Naive B cell (primary cell): ENCODE measurements around the gene EME1. TPM values are rescaled to one million over a fixed set of nuclear protein-coding genes. Genes with fewer than 3 reads are reported as not detected.

Experiments
- ATAC-seq, 2 donors: fragments of 150-1000 bp; cut with Tn5 transposase; 2 replicates each; pipeline ENCODE4 v1.10.0; 2021; ENCODE audit warnings: low read depth in 2 of 2, mild to moderate bottlenecking in 2 of 2, moderate library complexity in 2 of 2
- DNase-seq: peaks from one replicate; pipeline ENCODE4 v3.0.0; 2022
- H3K27ac Mint-ChIP-seq, 6 donors: one replicate each; pipeline ENCODE4 v1.8.0; 2020 to 2022; ENCODE audit warnings: mild to moderate bottlenecking in 6 of 6, mixed read lengths in 6 of 6, moderate library complexity in 5 of 6, inconsistent platforms in 2 of 6
- H3K27me3 Mint-ChIP-seq, 3 donors: one replicate each; pipeline ENCODE4 v1.8.0; 2021 to 2022; ENCODE audit warnings: mixed read lengths in 3 of 3, mild to moderate bottlenecking in 1 of 3
- H3K36me3 Mint-ChIP-seq, 2 donors: one replicate each; pipeline ENCODE4 v1.8.0; 2020 to 2022; ENCODE audit warnings: mixed read lengths in 2 of 2, inconsistent platforms in 1 of 2, mild to moderate bottlenecking in 1 of 2
- H3K4me1 Mint-ChIP-seq, 3 donors: one replicate each; pipeline ENCODE4 v1.8.0; 2020 to 2022; ENCODE audit warnings: mixed read lengths in 3 of 3, inconsistent platforms in 1 of 3, mild to moderate bottlenecking in 1 of 3, moderate library complexity in 1 of 3
- H3K4me3 Mint-ChIP-seq, 8 donors: one replicate each; pipeline ENCODE4 v1.8.0; 2020 to 2022; ENCODE audit warnings: mild to moderate bottlenecking in 8 of 8, mixed read lengths in 8 of 8, moderate library complexity in 8 of 8, inconsistent platforms in 2 of 8
- H3K9me3 Mint-ChIP-seq, 7 donors: one replicate each; pipeline ENCODE4 v1.8.0; 2020 to 2022; ENCODE audit warnings: mixed read lengths in 7 of 7, mild to moderate bottlenecking in 5 of 7, inconsistent platforms in 2 of 7, moderate library complexity in 1 of 7
- polyA plus RNA-seq, 6 donors: library from polyadenylated mRNA; unstranded; fragments of 300-500 nt; fragmentation: Illumina TruSeq; gene quantifications; one replicate each; pipeline ENCODE4 v1.2.3, GENCODE V29; 2021; ENCODE audit warnings: low read depth in 6 of 6

Gene EME1
- polyA plus RNA-seq, 6 donors from 2014 or later = 0.36 to 0.87 (median 0.59) TPM; not detected in 2

DNA sequence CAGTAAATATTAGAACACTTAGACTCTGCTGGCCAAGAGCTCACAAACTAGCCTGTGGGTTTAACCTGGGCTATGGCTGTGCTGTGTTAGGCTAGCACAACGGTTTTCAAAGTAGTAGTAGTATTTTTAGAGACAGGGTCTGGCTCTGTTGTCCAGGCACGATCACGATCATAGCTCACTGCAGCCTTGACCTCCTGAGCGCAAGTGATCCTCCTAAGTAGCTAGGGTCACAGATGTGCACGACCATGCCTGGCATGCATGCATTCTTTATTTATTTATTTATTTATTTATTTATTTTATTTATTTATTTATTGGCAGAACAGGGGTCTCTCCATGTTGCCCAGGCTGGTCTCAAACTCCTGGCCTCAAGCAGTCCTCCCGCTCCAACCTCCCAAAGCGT is 10.4 kb upstream of the EME1 start:
- no peaks in the 10 kb centered on the region for H3K27me3 Mint-ChIP-seq
- no peak overlapping the region for H3K27ac Mint-ChIP-seq
- H3K36me3 Mint-ChIP-seq = peaks cover 0 to 9% of the 10 kb centered on the region in 2 donors
- no peak for DNase-seq
- H3K4me1 Mint-ChIP-seq = peaks cover 12 to 13% (median 12%) of the 10 kb centered on the region in 3 donors
- H3K4me3 Mint-ChIP-seq = no peak overlapping the region
- ATAC-seq = no peak
- no peaks in the 10 kb centered on the region for H3K9me3 Mint-ChIP-seq

DNA sequence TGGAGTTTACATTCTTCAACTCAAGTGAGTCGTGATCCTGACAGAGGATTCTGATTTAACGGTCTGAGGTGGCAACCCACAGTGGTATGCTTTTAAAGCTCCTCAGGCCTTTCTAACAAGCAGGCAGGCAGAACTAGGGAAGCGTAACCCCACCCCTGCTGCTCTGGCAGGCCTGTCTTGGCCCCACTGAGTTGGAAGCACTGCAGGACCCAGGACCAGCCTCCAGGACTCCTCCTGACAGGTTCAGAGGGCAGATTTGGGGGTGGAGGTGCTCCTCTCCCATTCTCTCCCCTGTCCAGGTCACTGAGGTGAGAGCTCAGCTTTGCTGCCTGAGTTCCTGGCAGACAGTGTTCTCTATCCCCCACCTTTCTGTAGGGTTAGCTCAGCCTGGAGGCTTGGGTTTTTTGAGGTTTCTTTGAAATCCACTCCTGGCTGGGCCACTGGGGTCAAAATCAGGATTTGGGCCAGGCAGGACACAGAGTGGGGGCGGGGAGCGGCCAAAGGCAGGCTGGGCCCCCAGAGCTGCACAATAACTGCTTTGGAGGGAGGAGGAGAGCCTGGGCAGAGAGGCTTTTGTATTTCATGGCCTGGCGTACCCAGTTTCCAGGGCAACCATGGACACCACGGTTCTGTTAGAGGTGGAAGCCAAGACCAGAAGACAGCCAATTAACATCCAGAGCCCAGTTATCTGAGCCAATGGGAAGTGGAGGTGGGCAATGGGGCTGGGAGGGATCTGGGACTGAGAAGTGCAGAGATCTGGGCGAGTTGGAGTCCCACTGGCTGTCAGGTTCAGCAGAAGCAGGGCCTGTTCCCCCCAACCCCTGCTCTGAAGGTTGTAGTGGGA is 9.6 kb upstream of the EME1 start:
- DNase-seq (no peak), ATAC-seq (no peak)
- H3K9me3 Mint-ChIP-seq = no peaks in the 10 kb centered on the region
- no peak overlapping the region for H3K4me3 Mint-ChIP-seq
- peak overlapping the region in 1 of 6 donors; percentile 49 for H3K27ac Mint-ChIP-seq
- H3K27me3 Mint-ChIP-seq = no peaks in the 10 kb centered on the region
- H3K4me1 Mint-ChIP-seq = peaks cover 12 to 13% (median 12%) of the 10 kb centered on the region in 3 donors
- H3K36me3 Mint-ChIP-seq = peaks cover 0 to 14% of the 10 kb centered on the region in 2 donors

DNA sequence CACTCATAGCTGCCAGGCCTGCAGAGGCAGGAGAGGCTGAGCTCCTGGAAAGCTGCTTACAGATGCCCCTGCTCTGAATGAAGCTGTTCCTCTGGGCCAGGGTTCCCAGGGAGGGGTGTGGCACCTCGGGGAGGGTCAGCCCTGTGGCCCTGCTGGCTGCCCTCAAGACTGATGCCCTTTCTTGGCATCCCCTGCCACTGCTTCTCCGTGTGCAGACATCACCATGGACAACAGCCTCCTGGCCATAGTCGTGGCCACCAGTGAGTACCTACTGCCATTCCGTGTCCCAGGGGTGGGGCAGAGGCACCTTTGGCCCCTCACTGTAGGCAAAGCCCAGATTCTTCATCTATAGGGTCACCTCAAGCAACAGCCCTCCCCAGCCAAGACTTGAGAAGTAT is 9.0 kb upstream of the EME1 start:
- H3K27ac Mint-ChIP-seq = no peak overlapping the region
- no peaks in the 10 kb centered on the region for H3K27me3 Mint-ChIP-seq
- H3K4me3 Mint-ChIP-seq = no peak overlapping the region
- DNase-seq (no peak), ATAC-seq (no peak)
- H3K9me3 Mint-ChIP-seq = no peaks in the 10 kb centered on the region
- peaks cover 0 to 14% of the 10 kb centered on the region in 2 donors for H3K36me3 Mint-ChIP-seq
- peaks cover 11 to 13% (median 12%) of the 10 kb centered on the region in 3 donors for H3K4me1 Mint-ChIP-seq

DNA sequence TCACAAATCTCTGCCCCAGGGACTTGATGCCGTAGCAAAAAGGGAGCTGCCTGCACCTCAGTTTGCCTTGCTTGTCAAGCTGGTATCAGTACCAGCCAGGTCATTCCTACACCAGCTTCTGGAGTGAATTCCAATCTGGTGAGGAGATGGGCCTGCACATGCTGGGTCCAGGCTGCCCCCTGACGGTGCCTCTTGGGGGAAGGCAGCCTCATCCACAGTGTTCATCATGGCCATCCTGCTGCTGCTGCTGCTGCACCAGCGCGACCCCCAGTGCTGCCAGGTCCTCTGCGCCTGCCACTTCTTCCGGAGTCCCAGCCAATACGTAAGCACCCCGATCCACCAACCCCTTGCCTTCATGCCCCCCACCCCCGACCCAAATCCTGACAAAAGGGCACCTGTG is 8.3 kb upstream of the EME1 start:
- DNase-seq (no peak), ATAC-seq (no peak)
- no peak overlapping the region for H3K4me3 Mint-ChIP-seq
- H3K4me1 Mint-ChIP-seq = peaks cover 8 to 13% (median 12%) of the 10 kb centered on the region in 3 donors
- H3K36me3 Mint-ChIP-seq = peaks cover 0 to 14% of the 10 kb centered on the region in 2 donors
- H3K9me3 Mint-ChIP-seq = no peaks in the 10 kb centered on the region
- H3K27ac Mint-ChIP-seq = no peak overlapping the region
- no peaks in the 10 kb centered on the region for H3K27me3 Mint-ChIP-seq

DNA sequence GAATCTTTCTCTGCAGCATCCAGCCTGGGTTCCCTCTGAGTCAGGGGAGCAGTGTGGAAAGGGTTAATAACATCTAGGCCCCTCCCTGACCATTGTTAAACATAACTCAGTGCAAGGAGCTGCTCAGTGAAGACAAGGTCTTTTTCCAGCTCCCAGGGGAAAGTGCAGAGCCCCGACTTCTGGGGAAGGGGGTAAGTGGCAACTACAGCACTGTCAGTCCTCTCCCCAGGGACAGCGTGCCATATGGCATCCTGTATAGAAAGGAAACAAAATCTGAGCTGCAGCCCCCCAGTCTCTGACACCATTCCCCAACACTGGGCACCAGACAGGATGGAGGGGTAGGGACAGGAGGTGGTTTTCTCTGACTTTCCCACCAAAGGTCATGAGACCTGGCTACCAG is 7.9 kb upstream of the EME1 start:
- H3K27me3 Mint-ChIP-seq = no peaks in the 10 kb centered on the region
- peaks cover 0 to 14% of the 10 kb centered on the region in 2 donors for H3K36me3 Mint-ChIP-seq
- ATAC-seq (no peak), DNase-seq (no peak)
- H3K9me3 Mint-ChIP-seq = no peaks in the 10 kb centered on the region
- no peak overlapping the region for H3K27ac Mint-ChIP-seq
- no peak overlapping the region for H3K4me3 Mint-ChIP-seq
- H3K4me1 Mint-ChIP-seq = peaks cover 8 to 14% (median 13%) of the 10 kb centered on the region in 3 donors

DNA sequence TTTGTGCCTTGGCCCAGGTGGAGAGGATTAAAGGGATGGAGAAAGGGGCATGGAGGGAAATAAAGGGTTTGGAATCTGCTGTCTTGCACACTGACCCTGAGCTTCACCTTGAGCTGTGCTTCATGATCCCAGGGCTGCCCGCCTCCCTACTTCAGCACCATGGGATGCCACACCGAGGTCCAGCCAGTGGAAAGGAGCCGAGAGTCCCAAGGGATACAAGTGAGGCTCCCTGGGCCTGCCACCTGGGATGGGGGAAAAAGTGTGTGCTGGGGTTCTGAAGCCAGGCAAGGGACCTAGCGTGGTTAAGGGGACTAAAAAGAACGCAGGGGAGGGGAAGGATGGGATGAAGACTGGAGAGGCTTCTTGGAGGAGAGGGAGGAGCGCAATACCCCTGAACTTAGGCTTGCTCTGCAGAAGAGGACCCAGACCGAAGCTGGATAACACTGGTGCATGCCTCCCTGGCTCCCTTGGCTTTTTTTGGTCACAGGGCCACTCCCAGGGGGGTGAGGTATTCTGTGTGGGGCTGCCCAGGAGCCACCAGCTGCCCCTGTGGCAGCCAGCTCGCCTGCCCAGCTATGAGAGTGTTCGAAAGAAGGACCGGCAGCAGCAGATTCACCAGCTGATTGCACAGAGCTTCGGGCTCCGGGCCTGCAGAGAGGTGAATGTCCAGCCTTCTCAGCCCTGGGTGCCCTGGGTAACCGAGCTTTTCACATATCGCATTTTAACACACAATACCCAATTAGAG is 7.2 kb upstream of the EME1 start:
- H3K36me3 Mint-ChIP-seq = peaks cover 0 to 14% of the 10 kb centered on the region in 2 donors
- no peak overlapping the region for H3K27ac Mint-ChIP-seq

DNA sequence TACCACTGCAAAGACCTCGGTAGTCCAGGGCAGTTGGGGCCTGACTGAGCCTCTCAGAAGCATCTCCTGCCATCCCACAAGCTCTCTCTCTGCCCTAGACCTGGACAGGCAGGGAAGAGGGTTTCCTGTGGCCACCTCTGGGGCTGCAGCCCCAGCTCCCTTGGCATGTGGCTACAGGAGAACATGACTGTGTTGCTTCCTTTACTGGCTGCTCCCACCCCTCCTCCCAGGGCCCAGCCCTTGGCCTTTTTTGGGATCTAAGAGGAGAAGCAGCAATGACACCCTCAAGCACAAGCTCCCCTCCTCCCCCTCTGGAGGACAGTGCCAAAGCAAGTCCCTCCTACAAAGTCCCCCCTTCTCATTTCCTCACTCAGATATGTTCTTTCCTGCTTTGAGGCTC is 5.6 kb upstream of the EME1 start:
- no peak overlapping the region for H3K27ac Mint-ChIP-seq
- no peak overlapping the region for H3K4me3 Mint-ChIP-seq
- H3K4me1 Mint-ChIP-seq = peaks cover 15 to 22% (median 18%) of the 10 kb centered on the region in 3 donors
- no peaks in the 10 kb centered on the region for H3K9me3 Mint-ChIP-seq
- no peak for ATAC-seq
- peaks cover 0 to 16% of the 10 kb centered on the region in 2 donors for H3K36me3 Mint-ChIP-seq
- no peaks in the 10 kb centered on the region for H3K27me3 Mint-ChIP-seq
- DNase-seq = no peak

More for the DNA sequence above, 7.2 kb upstream of the EME1 start:
- DNase-seq (no peak), ATAC-seq (no peak)
- Mint-ChIP-seq H3K9me3 (no peaks in the 10 kb centered on the region), H3K27me3 (no peaks in the 10 kb centered on the region), H3K4me3 (no peak overlapping the region), H3K4me1 (peaks cover 8 to 17% (median 13%) of the 10 kb centered on the region in 3 donors)

GRCh38 chr17:50370052-50370451 is 3.0 kb upstream of the EME1 start:
- H3K36me3 Mint-ChIP-seq = peaks cover 8 to 25% of the 10 kb centered on the region in 2 donors
- peak overlapping the region in 4 of 8 donors; percentile 21 to 64 (median 35) for H3K4me3 Mint-ChIP-seq
- ATAC-seq (no peak), DNase-seq (no peak)
- H3K27ac Mint-ChIP-seq = no peak overlapping the region
- peaks cover 24 to 35% (median 26%) of the 10 kb centered on the region in 3 donors for H3K4me1 Mint-ChIP-seq
- no peaks in the 10 kb centered on the region for H3K27me3 Mint-ChIP-seq
- no peaks in the 10 kb centered on the region for H3K9me3 Mint-ChIP-seq

DNA sequence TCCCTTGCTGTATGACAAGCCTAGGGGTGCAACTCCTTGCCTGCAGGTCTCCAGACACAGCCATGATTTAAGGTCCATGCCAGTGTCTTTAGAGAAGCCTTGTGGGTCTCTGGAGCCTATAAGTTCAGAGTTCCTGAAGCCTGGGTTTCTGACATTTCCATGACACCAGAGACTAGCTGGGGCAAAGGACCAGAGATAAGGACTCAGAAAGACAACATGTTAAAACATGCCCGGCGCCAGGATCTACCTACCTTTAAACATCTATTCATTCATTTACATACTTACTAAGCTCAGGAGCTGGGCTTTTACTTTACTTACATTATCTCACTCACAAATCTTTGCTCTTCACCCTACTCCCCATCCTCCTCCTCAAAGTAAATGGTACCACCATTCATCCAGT is 1.5 kb upstream of the EME1 start:
- Mint-ChIP-seq H3K36me3 (peaks cover 8 to 20% of the 10 kb centered on the region in 2 donors), H3K27me3 (no peaks in the 10 kb centered on the region), H3K27ac (peak overlapping the region in 2 of 6 donors; percentile 29 to 39), H3K4me1 (peaks cover 20 to 32% (median 24%) of the 10 kb centered on the region in 3 donors), H3K9me3 (no peaks in the 10 kb centered on the region), H3K4me3 (peak overlapping the region in 7 of 8 donors; percentile 72 to 100 (median 94))
- ATAC-seq = no peak
- DNase-seq = no peak

DNA sequence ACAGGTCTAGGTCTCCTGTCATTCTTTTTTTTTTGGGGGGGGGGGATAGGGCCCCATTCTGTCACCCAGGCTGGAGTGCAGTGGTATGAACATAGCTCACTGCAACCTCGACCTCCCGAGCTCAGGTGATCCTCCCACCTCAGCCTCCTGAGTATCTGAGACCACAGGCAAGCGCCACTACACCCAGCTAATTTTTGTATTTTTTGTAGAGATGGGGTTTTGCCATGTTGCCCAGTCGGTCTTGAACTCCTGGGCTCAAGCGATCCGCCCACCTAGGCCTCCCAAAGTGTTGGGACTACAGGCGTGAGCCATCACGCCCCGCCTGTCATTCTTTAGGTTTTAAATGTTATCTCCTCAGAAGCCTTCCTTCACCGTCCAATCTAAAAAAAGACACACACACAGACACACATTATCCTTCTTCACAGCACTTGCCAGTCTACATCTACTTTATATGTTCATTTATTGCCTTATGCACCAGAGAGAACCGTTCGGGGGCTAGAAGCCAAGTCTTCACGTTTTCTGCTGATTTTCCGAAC is 739 bp upstream of the EME1 start:
- Mint-ChIP-seq H3K9me3 (no peaks in the 10 kb centered on the region), H3K27ac (peak overlapping the region; percentile 99 to 100 (median 100)), H3K27me3 (no peaks in the 10 kb centered on the region), H3K4me1 (peaks cover 20 to 32% (median 24%) of the 10 kb centered on the region in 3 donors), H3K36me3 (peaks cover 8 to 20% of the 10 kb centered on the region in 2 donors), H3K4me3 (peak overlapping the region; percentile 91 to 100 (median 98))
- DNase-seq (no peak), ATAC-seq (no peak)

DNA sequence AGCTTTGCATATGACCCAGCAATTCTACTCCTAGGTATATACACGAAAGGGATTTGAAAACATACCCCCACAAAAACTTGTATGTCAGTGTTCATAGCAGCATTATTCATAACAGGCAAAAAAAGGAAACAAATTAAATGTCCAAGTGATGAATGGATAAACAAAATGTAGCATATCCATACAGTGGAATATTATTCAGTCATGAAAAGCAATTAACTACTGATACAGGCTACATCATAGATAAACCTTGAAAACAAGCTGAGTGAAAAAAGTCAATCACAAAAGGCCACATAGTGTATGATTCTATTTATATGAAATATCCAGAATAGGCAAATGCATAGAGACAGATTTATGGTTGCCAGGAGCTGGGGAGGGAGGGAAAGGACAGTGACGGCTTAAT is 676 bp downstream of the EME1 start:
- peaks cover 20 to 32% (median 24%) of the 10 kb centered on the region in 3 donors for H3K4me1 Mint-ChIP-seq
- H3K27me3 Mint-ChIP-seq = no peaks in the 10 kb centered on the region
- no peaks in the 10 kb centered on the region for H3K9me3 Mint-ChIP-seq
- DNase-seq (no peak), ATAC-seq (no peak)
- H3K4me3 Mint-ChIP-seq = peak overlapping the region in 6 of 8 donors; percentile 91 to 100 (median 98)
- peak overlapping the region in 2 of 6 donors; percentile 99 to 100 for H3K27ac Mint-ChIP-seq
- H3K36me3 Mint-ChIP-seq = peaks cover 8 to 11% of the 10 kb centered on the region in 2 donors

- peaks cover 20 to 26% (median 22%) of the 10 kb centered on the region in 3 donors for H3K4me1 Mint-ChIP-seq
- peak overlapping the region in 1 of 6 donors; percentile 61 for H3K27ac Mint-ChIP-seq
Measured at GRCh38 chr17:50375858-50376538, 3.0 kb downstream of the EME1 start.

More at GRCh38 chr17:50375858-50376538, 3.0 kb downstream of the EME1 start:
- ATAC-seq (no peak), DNase-seq (no peak)
- H3K36me3 Mint-ChIP-seq = peaks cover 8 to 11% of the 10 kb centered on the region in 2 donors
- no peak overlapping the region for H3K4me3 Mint-ChIP-seq
- H3K9me3 Mint-ChIP-seq = no peaks in the 10 kb centered on the region
- H3K27me3 Mint-ChIP-seq = no peaks in the 10 kb centered on the region
